Mesothelial cell of epicardium (in vitro differentiated cells): ENCODE data around the gene NUTF2. TPM values are rescaled to one million over a fixed set of nuclear protein-coding genes. Genes with fewer than 3 reads are reported as not detected.
"Not testable (repeated sequence)": the region's sequence is repeated elsewhere in the genome, so short reads cannot be mapped to it uniquely, and the experiment has no call there.

Experiments used
- DNase-seq, 2 experiments: peaks; one replicate each; pipeline ENCODE4 v3.0.0; 2021; ENCODE audit warnings: low spot score in 2 of 2; ENCODE audit not compliant: unreplicated experiment in 2 of 2
- H3K27ac Mint-ChIP-seq: 2 replicates; pipeline ENCODE4 v1.8.0; 2021; ENCODE audit warnings: mixed read lengths
- H3K27me3 Mint-ChIP-seq: 2 replicates; pipeline ENCODE4 v1.8.0; 2021; ENCODE audit warnings: low read depth, mixed read lengths
- H3K36me3 Mint-ChIP-seq: 2 replicates; pipeline ENCODE4 v1.8.0; 2021; ENCODE audit warnings: mixed read lengths
- H3K4me1 Mint-ChIP-seq: 2 replicates; pipeline ENCODE4 v1.8.0; 2021; ENCODE audit warnings: mixed read lengths
- H3K4me3 Mint-ChIP-seq: 2 replicates; pipeline ENCODE4 v1.8.0; 2021; ENCODE audit warnings: mild to moderate bottlenecking, moderate library complexity, mixed read lengths
- H3K9me3 Mint-ChIP-seq: 2 replicates; pipeline ENCODE4 v1.8.0; 2021; ENCODE audit warnings: mixed read lengths
- CTCF ChIP-seq: fragments of 200-600 bp; sonication (generic); IDR thresholded peaks from one replicate; pipeline ENCODE4 v1.5.0; 2021; ENCODE audit warnings: antibody characterized with exemption; ENCODE audit not compliant: unreplicated experiment
- total RNA-seq: library from RNA; stranded (reverse); gene quantifications from 3 replicates; pipeline ENCODE4 v1.2.1, GENCODE V29; 2021

NUTF2 gene
- total RNA-seq, 1 donor from 2014 or later: 130 TPM

GRCh38 chr16:67907397-67908180, 60.9 kb downstream of the NUTF2 start:
- no peak for TF ChIP-seq CTCF
- no peaks in the 10 kb centered on the region for H3K27me3 Mint-ChIP-seq
- H3K4me3 Mint-ChIP-seq: no peak overlapping the region
- DNase-seq: no peak
- no peak overlapping the region for H3K27ac Mint-ChIP-seq
- H3K36me3 Mint-ChIP-seq: peaks cover 16% of the 10 kb centered on the region
- no peaks in the 10 kb centered on the region for H3K9me3 Mint-ChIP-seq
- no peaks in the 10 kb centered on the region for H3K4me1 Mint-ChIP-seq

GRCh38 chr16:67909056-67909742, 62.5 kb downstream of the NUTF2 start:
- Mint-ChIP-seq H3K4me1 (no peaks in the 10 kb centered on the region), H3K36me3 (peaks cover 12% of the 10 kb centered on the region), H3K4me3 (no peak overlapping the region), H3K27me3 (no peaks in the 10 kb centered on the region), H3K27ac (no peak overlapping the region), H3K9me3 (no peaks in the 10 kb centered on the region)
- no peak for DNase-seq
- no peak for TF ChIP-seq CTCF

GRCh38 chr16:67910158-67910557, 63.4 kb downstream of the NUTF2 start:
- no peaks in the 10 kb centered on the region for H3K27me3 Mint-ChIP-seq
- no peak overlapping the region for H3K27ac Mint-ChIP-seq
- H3K36me3 Mint-ChIP-seq: peaks cover 16% of the 10 kb centered on the region
- TF ChIP-seq CTCF: no peak
- peaks cover 7% of the 10 kb centered on the region for H3K4me1 Mint-ChIP-seq
- H3K4me3 Mint-ChIP-seq: no peak overlapping the region
- H3K9me3 Mint-ChIP-seq: no peaks in the 10 kb centered on the region
- no peak for DNase-seq

- Mint-ChIP-seq H3K36me3 (peaks cover 16% of the 10 kb centered on the region), H3K4me3 (no peak overlapping the region), H3K9me3 (no peaks in the 10 kb centered on the region), H3K4me1 (peaks cover 15% of the 10 kb centered on the region), H3K27ac (peak overlapping the region; percentile 76), H3K27me3 (no peaks in the 10 kb centered on the region)
- no peak for DNase-seq
- no peak for TF ChIP-seq CTCF
These were observed 68.2 kb downstream of the NUTF2 start for GRCh38 chr16:67914758-67915495.

GRCh38 chr16:67915496-67915769, 68.7 kb downstream of the NUTF2 start:
- H3K27me3 Mint-ChIP-seq, H3K4me3 Mint-ChIP-seq, H3K9me3 Mint-ChIP-seq, DNase-seq: not testable (repeated sequence)
- H3K36me3 Mint-ChIP-seq: peaks cover 16% of the 10 kb centered on the region
- peaks cover 15% of the 10 kb centered on the region for H3K4me1 Mint-ChIP-seq
- H3K27ac Mint-ChIP-seq: peak overlapping the region; percentile 66
